ENCODE data around the gene FOSL1. TPM values are rescaled to one million over a fixed set of nuclear protein-coding genes. Genes with fewer than 3 reads are reported as not detected.

FOSL1 gene
- total RNA-seq, 6 donors from 2014 or later, result 1.8 to 16.9 (median 8.2) TPM

- H3K9me3 ChIP-seq, result no peaks in the 10 kb centered on the region
- peaks cover 0 to 24% (median 9%) of the 10 kb centered on the region in 4 donors for H3K36me3 ChIP-seq
- DNase-seq (no peak), ATAC-seq (ENCODE audit: low FRiP score in 2 of 2) (no peak)
- H3K4me1 ChIP-seq, result peaks cover 46 to 52% (median 48%) of the 10 kb centered on the region in 4 donors
- TF ChIP-seq CTCF (IDR thresholded peaks at IDR 0.05) (peak in 2 of 6 experiments; percentile 9 to 25), POLR2AphosphoS5 (IDR thresholded peaks at IDR 0.05) (no peak), POLR2A (IDR thresholded peaks at IDR 0.05) (peak in 2 of 4 donors; percentile 32 to 52), EP300 (IDR thresholded peaks at IDR 0.05) (no peak)
- peak within 1 kb of the TSS; percentile 94 to 99 (median 97) for H3K27ac ChIP-seq
- no peaks in the 10 kb centered on the region for H3K27me3 ChIP-seq
- 5 to 10% methylated on average over 6 to 26 of the region's 77 CpGs for WGBS, 2 donors
- H3K4me3 ChIP-seq, result peak within 1 kb of the TSS; percentile 75 to 99 (median 89)
Measured at GRCh38 chr11:65918211-65919140, 18.3 kb upstream of the FOSL1 start, which contains the start of gene C11orf68. Gene C11orf68, minus strand, starts transcription at chr11:65919062. Its CDS starts 31 bp downstream, at chr11:65919031.

- WGBS, 2 donors, result 80 to 86% methylated on average over 1 to 31 of the region's 35 CpGs
- no peak for ATAC-seq (ENCODE audit: low FRiP score in 2 of 2)
- peak overlapping the region; percentile 94 to 99 (median 97) for H3K27ac ChIP-seq
Measured at GRCh38 chr11:65917434-65918210, 17.4 kb upstream of the FOSL1 start.

GRCh38 chr11:65917077-65917433, 16.9 kb upstream of the FOSL1 start:
- Histone ChIP-seq H3K27ac (peak overlapping the region; percentile 64 to 99 (median 96)), H3K9me3 (no peaks in the 10 kb centered on the region), H3K4me3 (peak overlapping the region in 1 of 4 donors; percentile 83), H3K27me3 (no peaks in the 10 kb centered on the region), H3K36me3 (peaks cover 0 to 11% (median 0%) of the 10 kb centered on the region in 4 donors), H3K4me1 (peaks cover 48 to 55% (median 50%) of the 10 kb centered on the region in 4 donors)
- TF ChIP-seq CTCF (IDR thresholded peaks at IDR 0.05), result no peak
- no peak for TF ChIP-seq POLR2A (IDR thresholded peaks at IDR 0.05)
- no peak for TF ChIP-seq EP300 (IDR thresholded peaks at IDR 0.05)
- no peak for TF ChIP-seq POLR2AphosphoS5 (IDR thresholded peaks at IDR 0.05)
- DNase-seq (no peak), ATAC-seq (ENCODE audit: low FRiP score in 2 of 2) (no peak)
- 84 to 94% methylated on average over 3 of the region's 3 CpGs for WGBS, 2 donors

More at GRCh38 chr11:65917434-65918210, 17.4 kb upstream of the FOSL1 start:
- H3K4me3 ChIP-seq, result peak overlapping the region; percentile 75 to 99 (median 89)
- TF ChIP-seq EP300 (IDR thresholded peaks at IDR 0.05), result no peak
- H3K36me3 ChIP-seq, result peaks cover 0 to 16% (median 2%) of the 10 kb centered on the region in 4 donors
- no peaks in the 10 kb centered on the region for H3K27me3 ChIP-seq
- H3K4me1 ChIP-seq, result peaks cover 46 to 52% (median 48%) of the 10 kb centered on the region in 4 donors
- H3K9me3 ChIP-seq, result no peaks in the 10 kb centered on the region
- peak in 1 of 2 donors; percentile 84 for DNase-seq

GRCh38 chr11:65916391-65916790, 16.2 kb upstream of the FOSL1 start:
- no peak overlapping the region for H3K4me3 ChIP-seq
- peak overlapping the region; percentile 64 to 99 (median 90) for H3K27ac ChIP-seq
- TF ChIP-seq CTCF (IDR thresholded peaks at IDR 0.05), result no peak
- ATAC-seq (ENCODE audit: low FRiP score in 2 of 2), result no peak
- peaks cover 55 to 60% (median 57%) of the 10 kb centered on the region in 4 donors for H3K4me1 ChIP-seq
- 76 to 100% methylated on average over 3 to 7 of the region's 7 CpGs for WGBS, 2 donors
- no peaks in the 10 kb centered on the region for H3K27me3 ChIP-seq
- H3K36me3 ChIP-seq, result peaks cover 0 to 11% (median 0%) of the 10 kb centered on the region in 4 donors
- DNase-seq, result no peak
- H3K9me3 ChIP-seq, result no peaks in the 10 kb centered on the region

- H3K27me3 ChIP-seq, result no peaks in the 10 kb centered on the region
- TF ChIP-seq EP300 (IDR thresholded peaks at IDR 0.05), result peak in 2 of 4 donors; percentile 36 to 49
- peak in 1 of 4 donors; percentile 9 for TF ChIP-seq POLR2A (IDR thresholded peaks at IDR 0.05)
- peak; percentile 55 to 71 for TF ChIP-seq POLR2AphosphoS5 (IDR thresholded peaks at IDR 0.05)
- TF ChIP-seq CTCF (IDR thresholded peaks at IDR 0.05), result no peak
- no peaks in the 10 kb centered on the region for H3K9me3 ChIP-seq
- DNase-seq (peak; percentile 81 to 82), ATAC-seq (ENCODE audit: low FRiP score in 2 of 2) (peak; percentile 50)
- H3K27ac ChIP-seq, result peak overlapping the region; percentile 64 to 99 (median 90)
- 48 to 50% methylated on average over 1 to 13 of the region's 13 CpGs for WGBS, 2 donors
- peaks cover 0 to 5% (median 0%) of the 10 kb centered on the region in 4 donors for H3K36me3 ChIP-seq
- H3K4me3 ChIP-seq, result no peak overlapping the region
- peaks cover 56 to 59% (median 57%) of the 10 kb centered on the region in 4 donors for H3K4me1 ChIP-seq
Measured at GRCh38 chr11:65915821-65916251, 15.6 kb upstream of the FOSL1 start.

All from upper lobe of left lung (tissue), 6 donors.